Measurements from ENCODE around the gene LRRFIP1. TPM values are rescaled to one million over a fixed set of nuclear protein-coding genes. Genes with fewer than 3 reads are reported as not detected.
A peak's percentile ranks its signal among the peaks of the same experiment; 100 is the strongest.

Gene LRRFIP1
- total RNA-seq, 1 donor from 2014 or later, result 40.7 TPM

- Mint-ChIP-seq H3K27ac (no peak overlapping the region), H3K4me1 (peaks cover 2% of the 10 kb centered on the region), H3K4me3 (no peak overlapping the region), H3K27me3 (ENCODE audit: insufficient read depth, low read depth) (peaks cover 2% of the 10 kb centered on the region), H3K36me3 (peaks cover 30% of the 10 kb centered on the region), H3K9me3 (peaks cover 6% of the 10 kb centered on the region)
- Histone ChIP-seq H4K20me1 (ENCODE audit: low read depth) (no peaks in the 10 kb centered on the region), H3K36me3 (no peaks in the 10 kb centered on the region), H3K27ac (no peak overlapping the region), H3K9me3 (ENCODE audit: low read depth) (no peaks in the 10 kb centered on the region), H2AFZ (replicated peaks) (no peak overlapping the region), H3K27me3 (peaks cover 5% of the 10 kb centered on the region), H3K4me2 (no peak overlapping the region), H3K4me3 (no peak overlapping the region), H3K79me2 (ENCODE audit: low read depth) (no peaks in the 10 kb centered on the region), H3K9ac (no peak overlapping the region), H3K4me1 (no peaks in the 10 kb centered on the region), H3F3A (ENCODE audit: low read depth) (peaks cover 5% of the 10 kb centered on the region)
- no peak for DNase-seq (ENCODE audit: low spot score)
- TF ChIP-seq EZH2phosphoT487 (IDR thresholded peaks at IDR 0.05), result no peak
- no peak for TF ChIP-seq CTCF (IDR thresholded peaks at IDR 0.05)
- no peak for TF ChIP-seq EZH2 (IDR thresholded peaks at IDR 0.05)
Measured at GRCh38 chr2:237644381-237644703, 17.0 kb downstream of the LRRFIP1 start.

DNA sequence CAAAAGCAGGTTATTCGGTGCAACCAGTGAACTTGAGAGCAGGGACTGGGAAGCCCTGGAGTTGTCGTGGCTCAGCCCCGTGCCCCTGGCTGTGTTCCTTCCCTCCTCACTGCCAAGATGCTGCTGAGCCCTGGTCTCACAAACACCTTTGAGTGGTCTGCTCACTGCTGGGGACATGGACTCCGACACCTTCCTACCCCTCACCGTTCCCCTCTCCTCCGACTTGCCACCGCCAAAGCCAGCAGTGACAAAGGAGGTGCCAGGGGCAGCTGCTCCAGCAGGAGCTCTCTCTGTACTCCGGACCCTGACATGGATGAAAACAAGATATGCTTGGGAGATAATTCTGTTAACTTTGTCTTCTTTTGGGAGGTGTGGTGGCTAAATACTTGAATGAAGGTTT, 17.9 kb downstream of the LRRFIP1 start:
- TF ChIP-seq EZH2phosphoT487 (IDR thresholded peaks at IDR 0.05) (no peak), CTCF (IDR thresholded peaks at IDR 0.05) (no peak), EZH2 (IDR thresholded peaks at IDR 0.05) (no peak)
- H3K27ac ChIP-seq, result no peak overlapping the region
- no peak overlapping the region for H3K4me3 ChIP-seq
- no peaks in the 10 kb centered on the region for H3K4me1 ChIP-seq
- no peaks in the 10 kb centered on the region for H4K20me1 ChIP-seq (ENCODE audit: low read depth)
- no peak overlapping the region for H3K4me2 ChIP-seq
- H3K27me3 Mint-ChIP-seq (ENCODE audit: insufficient read depth, low read depth), result peaks cover 8% of the 10 kb centered on the region
- H3K27me3 ChIP-seq, result peaks cover 5% of the 10 kb centered on the region
- peak overlapping the region; percentile 54 for H3K27ac Mint-ChIP-seq
- H3K9me3 ChIP-seq (ENCODE audit: low read depth), result no peaks in the 10 kb centered on the region
- H3K36me3 Mint-ChIP-seq, result peaks cover 34% of the 10 kb centered on the region
- no peak overlapping the region for H3K4me3 Mint-ChIP-seq
- H3K9me3 Mint-ChIP-seq, result peaks cover 8% of the 10 kb centered on the region
- peaks cover 2% of the 10 kb centered on the region for H3K4me1 Mint-ChIP-seq
- DNase-seq (ENCODE audit: low spot score), result no peak
- peaks cover 5% of the 10 kb centered on the region for H3F3A ChIP-seq (ENCODE audit: low read depth)
- H3K9ac ChIP-seq, result no peak overlapping the region
- no peaks in the 10 kb centered on the region for H3K36me3 ChIP-seq
- H2AFZ ChIP-seq (replicated peaks), result no peak overlapping the region
- no peaks in the 10 kb centered on the region for H3K79me2 ChIP-seq (ENCODE audit: low read depth)

GRCh38 chr2:237647176-237648015, 20.0 kb downstream of the LRRFIP1 start:
- no peaks in the 10 kb centered on the region for H3K36me3 ChIP-seq
- H3K27me3 Mint-ChIP-seq (ENCODE audit: insufficient read depth, low read depth), result peaks cover 8% of the 10 kb centered on the region

More at GRCh38 chr2:237647176-237648015, 20.0 kb downstream of the LRRFIP1 start:
- Histone ChIP-seq H3K9ac (no peak overlapping the region), H2AFZ (replicated peaks) (no peak overlapping the region), H3K27me3 (peaks cover 2% of the 10 kb centered on the region), H3K4me1 (no peaks in the 10 kb centered on the region), H3K4me3 (no peak overlapping the region), H3K27ac (no peak overlapping the region), H4K20me1 (ENCODE audit: low read depth) (no peaks in the 10 kb centered on the region), H3K9me3 (ENCODE audit: low read depth) (no peaks in the 10 kb centered on the region), H3K79me2 (ENCODE audit: low read depth) (no peaks in the 10 kb centered on the region), H3K4me2 (no peak overlapping the region), H3F3A (ENCODE audit: low read depth) (no peaks in the 10 kb centered on the region)
- H3K36me3 Mint-ChIP-seq, result peaks cover 38% of the 10 kb centered on the region
- no peak overlapping the region for H3K27ac Mint-ChIP-seq
- H3K4me1 Mint-ChIP-seq, result peaks cover 2% of the 10 kb centered on the region
- TF ChIP-seq EZH2 (IDR thresholded peaks at IDR 0.05), result no peak
- TF ChIP-seq CTCF (IDR thresholded peaks at IDR 0.05), result no peak
- TF ChIP-seq EZH2phosphoT487 (IDR thresholded peaks at IDR 0.05), result no peak
- no peak overlapping the region for H3K4me3 Mint-ChIP-seq
- no peak for DNase-seq (ENCODE audit: low spot score)
- peaks cover 18% of the 10 kb centered on the region for H3K9me3 Mint-ChIP-seq

Data from neural progenitor cell (in vitro differentiated cells).